Suprapubic skin (tissue), 3 donors: ENCODE measurements around the gene ANKRD44.

Source experiments
- POLR2A ChIP-seq, 2 donors: fragments of 450-650 bp; IDR thresholded peaks; one replicate each; pipeline ENCODE4 v1.6.1; 2017; ENCODE audit warnings: antibody characterized with exemption in 2 of 2, mild to moderate bottlenecking in 2 of 2, moderate library complexity in 2 of 2
- TF ChIP-seq, protein P1 (sequence below), 2 donors: fragments of 200-600 bp in 1 of 2; fragments of 450-650 bp in 1 of 2; sonication (generic) in 1 of 2; IDR thresholded peaks; one replicate each; pipeline ENCODE4 v1.5.1; 2016 to 2019; ENCODE audit warnings: antibody characterized with exemption in 2 of 2, mild to moderate bottlenecking in 1 of 2, moderate library complexity in 1 of 2

DNA sequence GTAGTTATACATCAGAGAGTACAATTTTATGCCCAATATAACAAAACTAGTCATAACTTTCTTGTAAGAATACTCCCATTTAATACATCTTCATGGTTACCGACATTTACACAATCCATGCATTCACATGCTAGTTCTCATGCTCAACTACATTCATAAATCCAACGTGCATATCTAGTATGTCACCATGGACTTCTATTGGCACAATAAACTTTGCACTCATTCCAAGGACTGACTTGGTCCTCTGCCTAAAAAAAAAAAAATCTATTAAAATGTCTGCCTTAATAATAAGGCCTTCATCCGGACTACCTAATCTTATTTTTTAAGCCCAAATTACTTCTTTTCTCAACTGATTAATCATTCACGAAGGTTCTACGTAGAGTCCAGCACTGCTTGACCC lies 276.3 kb downstream of the ANKRD44 start:
- TF ChIP-seq, protein P1, sequence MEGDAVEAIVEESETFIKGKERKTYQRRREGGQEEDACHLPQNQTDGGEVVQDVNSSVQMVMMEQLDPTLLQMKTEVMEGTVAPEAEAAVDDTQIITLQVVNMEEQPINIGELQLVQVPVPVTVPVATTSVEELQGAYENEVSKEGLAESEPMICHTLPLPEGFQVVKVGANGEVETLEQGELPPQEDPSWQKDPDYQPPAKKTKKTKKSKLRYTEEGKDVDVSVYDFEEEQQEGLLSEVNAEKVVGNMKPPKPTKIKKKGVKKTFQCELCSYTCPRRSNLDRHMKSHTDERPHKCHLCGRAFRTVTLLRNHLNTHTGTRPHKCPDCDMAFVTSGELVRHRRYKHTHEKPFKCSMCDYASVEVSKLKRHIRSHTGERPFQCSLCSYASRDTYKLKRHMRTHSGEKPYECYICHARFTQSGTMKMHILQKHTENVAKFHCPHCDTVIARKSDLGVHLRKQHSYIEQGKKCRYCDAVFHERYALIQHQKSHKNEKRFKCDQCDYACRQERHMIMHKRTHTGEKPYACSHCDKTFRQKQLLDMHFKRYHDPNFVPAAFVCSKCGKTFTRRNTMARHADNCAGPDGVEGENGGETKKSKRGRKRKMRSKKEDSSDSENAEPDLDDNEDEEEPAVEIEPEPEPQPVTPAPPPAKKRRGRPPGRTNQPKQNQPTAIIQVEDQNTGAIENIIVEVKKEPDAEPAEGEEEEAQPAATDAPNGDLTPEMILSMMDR (IDR thresholded peaks at IDR 0.05) = no peak
- no peak for TF ChIP-seq POLR2A (IDR thresholded peaks at IDR 0.05)
